Stimulated activated CD4-positive, alpha-beta T cell treated with anti-CD3 and anti-CD28 coated beads, Interleukin-15, amount 100 ng/mL, for 24 hours (primary cell): ENCODE measurements around the gene TAT.
A peak's percentile ranks its signal among the peaks of the same experiment; 100 is the strongest.
"Not testable (repeated sequence)": the region's sequence is repeated elsewhere in the genome, so short reads cannot be mapped to it uniquely, and the experiment has no call there.

Experiments
- DNase-seq: peaks from one replicate; pipeline ENCODE4 v3.0.0-alpha.2; 2020

The TAT gene

GRCh38 chr16:71584543-71585317, 7.8 kb upstream of the TAT start:
- no peak for DNase-seq

GRCh38 chr16:71582553-71582848, 5.6 kb upstream of the TAT start:
- not testable (repeated sequence) for DNase-seq

GRCh38 chr16:71574702-71575101, 2.2 kb downstream of the TAT start:
- no peak for DNase-seq

- DNase-seq: no peak
Measured at GRCh38 chr16:71573387-71574094, 3.4 kb downstream of the TAT start.

- DNase-seq: no peak
Measured at GRCh38 chr16:71572497-71573116, 4.3 kb downstream of the TAT start.

- no peak for DNase-seq
Measured at GRCh38 chr16:71570144-71570543, 6.7 kb downstream of the TAT start.

GRCh38 chr16:71569621-71570020, 7.3 kb downstream of the TAT start:
- DNase-seq: no peak

- DNase-seq: no peak
Measured at GRCh38 chr16:71568551-71568950, 8.3 kb downstream of the TAT start.

- DNase-seq: no peak
Measured at GRCh38 chr16:71567931-71568330, 9.0 kb downstream of the TAT start.

- DNase-seq: no peak
Measured at GRCh38 chr16:71565812-71566700, 10.8 kb downstream of the TAT start.

- no peak for DNase-seq
Measured at GRCh38 chr16:71564335-71564967, 12.4 kb downstream of the TAT start.

- DNase-seq: no peak
Measured at GRCh38 chr16:71562552-71562951, 14.3 kb downstream of the TAT start.

GRCh38 chr16:71561886-71562285, 15.0 kb downstream of the TAT start:
- not testable (repeated sequence) for DNase-seq

GRCh38 chr16:71559855-71560254, 17.0 kb downstream of the TAT start:
- DNase-seq: no peak

GRCh38 chr16:71557954-71558582, 18.8 kb downstream of the TAT start:
- DNase-seq: no peak

GRCh38 chr16:71557299-71557698, 19.6 kb downstream of the TAT start:
- no peak for DNase-seq

GRCh38 chr16:71555230-71555891, 21.5 kb downstream of the TAT start:
- no peak for DNase-seq

GRCh38 chr16:71552698-71553503, 24.0 kb downstream of the TAT start:
- DNase-seq: no peak

GRCh38 chr16:71547168-71547567, 29.7 kb downstream of the TAT start:
- no peak for DNase-seq

GRCh38 chr16:71542377-71542776, 34.5 kb downstream of the TAT start:
- DNase-seq: peak; percentile 76

GRCh38 chr16:71537643-71538042, 39.2 kb downstream of the TAT start:
- DNase-seq: peak; percentile 54
